Measurements from ENCODE around the gene NFE2L2.

DNA sequence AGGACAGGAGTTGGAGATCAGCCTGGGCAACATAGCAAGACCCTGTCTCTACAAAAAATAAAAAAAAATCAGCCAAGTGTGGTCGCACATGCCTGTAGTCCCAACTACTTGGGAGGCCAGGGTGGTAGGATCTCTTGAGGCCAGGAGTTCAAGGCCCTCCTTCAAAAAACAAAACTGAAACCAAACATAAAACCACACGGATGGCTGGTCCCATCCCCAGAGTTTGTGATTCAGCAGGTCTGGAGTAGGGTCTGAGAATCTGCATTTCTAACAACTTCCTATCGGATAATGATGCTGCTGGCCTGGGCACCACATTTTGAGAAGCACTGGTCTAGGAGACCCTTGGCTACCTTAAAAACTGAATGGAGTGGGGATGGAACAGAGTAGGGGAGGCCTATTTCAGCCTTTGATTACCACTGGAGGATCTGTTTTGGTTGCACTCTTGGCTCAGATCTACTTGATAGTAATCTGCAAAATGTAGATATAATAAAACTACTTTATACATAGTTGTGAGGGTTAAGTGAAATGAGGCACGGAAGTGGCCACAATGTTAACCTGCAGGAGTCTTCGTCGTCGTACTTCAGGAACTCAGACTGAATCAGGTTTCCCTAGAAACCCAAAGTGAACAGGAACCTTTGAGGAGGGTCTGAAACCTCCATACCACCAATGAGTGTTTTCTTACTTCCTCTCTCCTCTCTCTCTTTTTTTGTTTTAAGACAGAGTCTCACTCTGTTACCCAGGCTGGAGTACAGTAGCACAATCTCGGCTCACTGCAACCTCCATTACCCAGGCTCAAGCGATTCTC is 25.5 kb upstream of the NFE2L2 start:
- no peak for TF ChIP-seq EZH2 (IDR thresholded peaks at IDR 0.05; ENCODE audit: borderline replicate concordance, low read depth, low read length, poor library complexity, severe bottlenecking)
- TF ChIP-seq, protein P1, sequence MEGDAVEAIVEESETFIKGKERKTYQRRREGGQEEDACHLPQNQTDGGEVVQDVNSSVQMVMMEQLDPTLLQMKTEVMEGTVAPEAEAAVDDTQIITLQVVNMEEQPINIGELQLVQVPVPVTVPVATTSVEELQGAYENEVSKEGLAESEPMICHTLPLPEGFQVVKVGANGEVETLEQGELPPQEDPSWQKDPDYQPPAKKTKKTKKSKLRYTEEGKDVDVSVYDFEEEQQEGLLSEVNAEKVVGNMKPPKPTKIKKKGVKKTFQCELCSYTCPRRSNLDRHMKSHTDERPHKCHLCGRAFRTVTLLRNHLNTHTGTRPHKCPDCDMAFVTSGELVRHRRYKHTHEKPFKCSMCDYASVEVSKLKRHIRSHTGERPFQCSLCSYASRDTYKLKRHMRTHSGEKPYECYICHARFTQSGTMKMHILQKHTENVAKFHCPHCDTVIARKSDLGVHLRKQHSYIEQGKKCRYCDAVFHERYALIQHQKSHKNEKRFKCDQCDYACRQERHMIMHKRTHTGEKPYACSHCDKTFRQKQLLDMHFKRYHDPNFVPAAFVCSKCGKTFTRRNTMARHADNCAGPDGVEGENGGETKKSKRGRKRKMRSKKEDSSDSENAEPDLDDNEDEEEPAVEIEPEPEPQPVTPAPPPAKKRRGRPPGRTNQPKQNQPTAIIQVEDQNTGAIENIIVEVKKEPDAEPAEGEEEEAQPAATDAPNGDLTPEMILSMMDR (conservative IDR thresholded peaks at IDR 0.05; ENCODE audit: low read depth, low read length), result no peak

Measured in A673 (cell line).